ENCODE results near the gene FZR1.
A peak's percentile ranks its signal among the peaks of the same experiment; 100 is the strongest.

The FZR1 gene

GRCh38 chr19:3475449-3475848, 30.7 kb upstream of the FZR1 start:
- no peaks in the 10 kb centered on the region for H3K9me3 ChIP-seq (ENCODE audit: control insufficient read depth in 1 of 2, low read length in 2 of 2)
- no peaks in the 10 kb centered on the region for H3K27me3 ChIP-seq (ENCODE audit: low read depth, low read length)
- H3K36me3 ChIP-seq (ENCODE audit: control insufficient read depth in 1 of 2, insufficient read depth in 2 of 2, low read length in 2 of 2), result no peaks in the 10 kb centered on the region
- no peak overlapping the region for H3K27ac ChIP-seq (ENCODE audit: low read length)
- peaks cover 0 to 17% of the 10 kb centered on the region in 2 donors for H3K4me1 ChIP-seq (ENCODE audit: control insufficient read depth in 1 of 2, insufficient read depth in 2 of 2, low read length in 2 of 2)
- H3K4me3 ChIP-seq (ENCODE audit: low read depth in 1 of 2, low read length in 2 of 2), result no peak overlapping the region

GRCh38 chr19:3476830-3477229, 29.3 kb upstream of the FZR1 start:
- no peaks in the 10 kb centered on the region for H3K27me3 ChIP-seq (ENCODE audit: low read depth, low read length)
- H3K9me3 ChIP-seq (ENCODE audit: control insufficient read depth in 1 of 2, low read length in 2 of 2), result no peaks in the 10 kb centered on the region
- peaks cover 0 to 12% of the 10 kb centered on the region in 2 donors for H3K4me1 ChIP-seq (ENCODE audit: control insufficient read depth in 1 of 2, insufficient read depth in 2 of 2, low read length in 2 of 2)
- no peaks in the 10 kb centered on the region for H3K36me3 ChIP-seq (ENCODE audit: control insufficient read depth in 1 of 2, insufficient read depth in 2 of 2, low read length in 2 of 2)
- H3K4me3 ChIP-seq (ENCODE audit: low read depth in 1 of 2, low read length in 2 of 2), result no peak overlapping the region
- no peak overlapping the region for H3K27ac ChIP-seq (ENCODE audit: low read length)

- H3K9me3 ChIP-seq (ENCODE audit: control insufficient read depth in 1 of 2, low read length in 2 of 2), result no peaks in the 10 kb centered on the region
- no peaks in the 10 kb centered on the region for H3K36me3 ChIP-seq (ENCODE audit: control insufficient read depth in 1 of 2, insufficient read depth in 2 of 2, low read length in 2 of 2)
- H3K4me1 ChIP-seq (ENCODE audit: control insufficient read depth in 1 of 2, insufficient read depth in 2 of 2, low read length in 2 of 2), result peaks cover 0 to 5% of the 10 kb centered on the region in 2 donors
- H3K27ac ChIP-seq (ENCODE audit: low read length), result no peak overlapping the region
- H3K27me3 ChIP-seq (ENCODE audit: low read depth, low read length), result no peaks in the 10 kb centered on the region
- no peak overlapping the region for H3K4me3 ChIP-seq (ENCODE audit: low read depth in 1 of 2, low read length in 2 of 2)
These were observed 28.6 kb upstream of the FZR1 start for GRCh38 chr19:3477506-3477905.

GRCh38 chr19:3477951-3478350, 28.2 kb upstream of the FZR1 start:
- Histone ChIP-seq H3K27me3 (ENCODE audit: low read depth, low read length) (no peaks in the 10 kb centered on the region), H3K9me3 (ENCODE audit: control insufficient read depth in 1 of 2, low read length in 2 of 2) (no peaks in the 10 kb centered on the region), H3K27ac (ENCODE audit: low read length) (no peak overlapping the region), H3K4me1 (ENCODE audit: control insufficient read depth in 1 of 2, insufficient read depth in 2 of 2, low read length in 2 of 2) (peaks cover 0 to 4% of the 10 kb centered on the region in 2 donors), H3K4me3 (ENCODE audit: low read depth in 1 of 2, low read length in 2 of 2) (no peak overlapping the region), H3K36me3 (ENCODE audit: control insufficient read depth in 1 of 2, insufficient read depth in 2 of 2, low read length in 2 of 2) (no peaks in the 10 kb centered on the region)

- no peak overlapping the region for H3K4me3 ChIP-seq (ENCODE audit: low read depth in 1 of 2, low read length in 2 of 2)
- H3K9me3 ChIP-seq (ENCODE audit: control insufficient read depth in 1 of 2, low read length in 2 of 2), result no peaks in the 10 kb centered on the region
- no peaks in the 10 kb centered on the region for H3K36me3 ChIP-seq (ENCODE audit: control insufficient read depth in 1 of 2, insufficient read depth in 2 of 2, low read length in 2 of 2)
- H3K27ac ChIP-seq (ENCODE audit: low read length), result no peak overlapping the region
- H3K27me3 ChIP-seq (ENCODE audit: low read depth, low read length), result no peaks in the 10 kb centered on the region
- H3K4me1 ChIP-seq (ENCODE audit: control insufficient read depth in 1 of 2, insufficient read depth in 2 of 2, low read length in 2 of 2), result peaks cover 0 to 4% of the 10 kb centered on the region in 2 donors
These were observed 27.5 kb upstream of the FZR1 start for GRCh38 chr19:3478409-3479176.

GRCh38 chr19:3479177-3479833, 26.8 kb upstream of the FZR1 start:
- no peak overlapping the region for H3K27ac ChIP-seq (ENCODE audit: low read length)
- H3K4me1 ChIP-seq (ENCODE audit: control insufficient read depth in 1 of 2, insufficient read depth in 2 of 2, low read length in 2 of 2), result peaks cover 0 to 4% of the 10 kb centered on the region in 2 donors
- H3K36me3 ChIP-seq (ENCODE audit: control insufficient read depth in 1 of 2, insufficient read depth in 2 of 2, low read length in 2 of 2), result no peaks in the 10 kb centered on the region
- no peaks in the 10 kb centered on the region for H3K9me3 ChIP-seq (ENCODE audit: control insufficient read depth in 1 of 2, low read length in 2 of 2)
- no peak overlapping the region for H3K4me3 ChIP-seq (ENCODE audit: low read depth in 1 of 2, low read length in 2 of 2)
- H3K27me3 ChIP-seq (ENCODE audit: low read depth, low read length), result no peaks in the 10 kb centered on the region

GRCh38 chr19:3479834-3480215, 26.3 kb upstream of the FZR1 start:
- H3K27me3 ChIP-seq (ENCODE audit: low read depth, low read length), result no peaks in the 10 kb centered on the region
- no peak overlapping the region for H3K27ac ChIP-seq (ENCODE audit: low read length)
- peaks cover 0 to 4% of the 10 kb centered on the region in 2 donors for H3K4me1 ChIP-seq (ENCODE audit: control insufficient read depth in 1 of 2, insufficient read depth in 2 of 2, low read length in 2 of 2)
- H3K36me3 ChIP-seq (ENCODE audit: control insufficient read depth in 1 of 2, insufficient read depth in 2 of 2, low read length in 2 of 2), result no peaks in the 10 kb centered on the region
- no peak overlapping the region for H3K4me3 ChIP-seq (ENCODE audit: low read depth in 1 of 2, low read length in 2 of 2)
- H3K9me3 ChIP-seq (ENCODE audit: control insufficient read depth in 1 of 2, low read length in 2 of 2), result no peaks in the 10 kb centered on the region

GRCh38 chr19:3480383-3481091, 25.6 kb upstream of the FZR1 start, which contains the start of gene SMIM24:
SMIM24 (minus strand) TSS chr19:3480525; CDS start chr19:3480463, 62 bp downstream.
- no peak within 1 kb of the TSS for H3K27ac ChIP-seq (ENCODE audit: low read length)
- H3K9me3 ChIP-seq (ENCODE audit: control insufficient read depth in 1 of 2, low read length in 2 of 2), result no peaks in the 10 kb centered on the region
- no peaks in the 10 kb centered on the region for H3K27me3 ChIP-seq (ENCODE audit: low read depth, low read length)

GRCh38 chr19:3481241-3482090, 24.6 kb upstream of the FZR1 start:
- H3K27me3 ChIP-seq (ENCODE audit: low read depth, low read length), result no peaks in the 10 kb centered on the region
- H3K36me3 ChIP-seq (ENCODE audit: control insufficient read depth in 1 of 2, insufficient read depth in 2 of 2, low read length in 2 of 2), result no peaks in the 10 kb centered on the region
- H3K27ac ChIP-seq (ENCODE audit: low read length), result peak overlapping the region; percentile 8
- no peak overlapping the region for H3K4me3 ChIP-seq (ENCODE audit: low read depth in 1 of 2, low read length in 2 of 2)
- peaks cover 0 to 4% of the 10 kb centered on the region in 2 donors for H3K4me1 ChIP-seq (ENCODE audit: control insufficient read depth in 1 of 2, insufficient read depth in 2 of 2, low read length in 2 of 2)
- no peaks in the 10 kb centered on the region for H3K9me3 ChIP-seq (ENCODE audit: control insufficient read depth in 1 of 2, low read length in 2 of 2)

More at GRCh38 chr19:3480383-3481091, 25.6 kb upstream of the FZR1 start, which contains the start of gene SMIM24:
- no peaks in the 10 kb centered on the region for H3K36me3 ChIP-seq (ENCODE audit: control insufficient read depth in 1 of 2, insufficient read depth in 2 of 2, low read length in 2 of 2)
- peaks cover 0 to 4% of the 10 kb centered on the region in 2 donors for H3K4me1 ChIP-seq (ENCODE audit: control insufficient read depth in 1 of 2, insufficient read depth in 2 of 2, low read length in 2 of 2)
- H3K4me3 ChIP-seq (ENCODE audit: low read depth in 1 of 2, low read length in 2 of 2), result no peak within 1 kb of the TSS

- H3K9me3 ChIP-seq (ENCODE audit: control insufficient read depth in 1 of 2, low read length in 2 of 2), result no peaks in the 10 kb centered on the region
- peak overlapping the region; percentile 8 for H3K27ac ChIP-seq (ENCODE audit: low read length)
- H3K36me3 ChIP-seq (ENCODE audit: control insufficient read depth in 1 of 2, insufficient read depth in 2 of 2, low read length in 2 of 2), result no peaks in the 10 kb centered on the region
- no peaks in the 10 kb centered on the region for H3K27me3 ChIP-seq (ENCODE audit: low read depth, low read length)
- H3K4me3 ChIP-seq (ENCODE audit: low read depth in 1 of 2, low read length in 2 of 2), result no peak overlapping the region
- H3K4me1 ChIP-seq (ENCODE audit: control insufficient read depth in 1 of 2, insufficient read depth in 2 of 2, low read length in 2 of 2), result peaks cover 0 to 4% of the 10 kb centered on the region in 2 donors
These were observed 23.4 kb upstream of the FZR1 start for GRCh38 chr19:3482507-3483225.
